GM20431 (cell line): ENCODE measurements around the gene SCN2A.
"Not testable (repeated sequence)": the region's sequence is repeated elsewhere in the genome, so short reads cannot be mapped to it uniquely, and the experiment has no call there.

Experiments used
- in situ Hi-C: fragments of 300-500 bp; cut with MseI, MboI; formaldehyde crosslinking; loops from one replicate; pipeline ENCODE4 v1.15.0; 2020; ENCODE audit warnings: low sequenced_read_pairs; ENCODE audit not compliant: unreplicated experiment

SCN2A gene

GRCh38 chr2:165248238-165248637, 9.0 kb downstream of the SCN2A start:
- in situ Hi-C loops = no loop called here

- in situ Hi-C loops = no loop called here
Observed at GRCh38 chr2:165251366-165251765, 12.2 kb downstream of the SCN2A start.

- in situ Hi-C loops = no loop called here
Observed at GRCh38 chr2:165253178-165253577, 14.0 kb downstream of the SCN2A start.

GRCh38 chr2:165256618-165257017, 17.4 kb downstream of the SCN2A start:
- in situ Hi-C loops = no loop called here

- in situ Hi-C loops = not testable (repeated sequence)
Observed at GRCh38 chr2:165260347-165260746, 21.1 kb downstream of the SCN2A start.

- in situ Hi-C loops = no loop called here
Observed at GRCh38 chr2:165268754-165269153, 29.5 kb downstream of the SCN2A start.

GRCh38 chr2:165273176-165273575, 34.0 kb downstream of the SCN2A start:
- in situ Hi-C loops = no loop called here

GRCh38 chr2:165274698-165275097, 35.5 kb downstream of the SCN2A start:
- in situ Hi-C loops = no loop called here

GRCh38 chr2:165275932-165276331, 36.7 kb downstream of the SCN2A start:
- in situ Hi-C loops = no loop called here

- in situ Hi-C loops = no loop called here
Observed at GRCh38 chr2:165277295-165277694, 38.1 kb downstream of the SCN2A start.

- in situ Hi-C loops = no loop called here
Observed at GRCh38 chr2:165277860-165278656, 38.8 kb downstream of the SCN2A start.

GRCh38 chr2:165280356-165280755, 41.1 kb downstream of the SCN2A start:
- in situ Hi-C loops = no loop called here

GRCh38 chr2:165281387-165281786, 42.2 kb downstream of the SCN2A start:
- in situ Hi-C loops = no loop called here

- in situ Hi-C loops = no loop called here
Observed at GRCh38 chr2:165283342-165283741, 44.1 kb downstream of the SCN2A start.

- in situ Hi-C loops = no loop called here
Observed at GRCh38 chr2:165287094-165287778, 48.0 kb downstream of the SCN2A start.

GRCh38 chr2:165289069-165289468, 49.9 kb downstream of the SCN2A start:
- in situ Hi-C loops = no loop called here

GRCh38 chr2:165293440-165294420, 54.5 kb downstream of the SCN2A start:
- in situ Hi-C loops = no loop called here

GRCh38 chr2:165294912-165295311, 55.7 kb downstream of the SCN2A start:
- in situ Hi-C loops = no loop called here

- in situ Hi-C loops = no loop called here
Observed at GRCh38 chr2:165295643-165296042, 56.4 kb downstream of the SCN2A start.

- in situ Hi-C loops = no loop called here
Observed at GRCh38 chr2:165305391-165306096, 66.3 kb downstream of the SCN2A start.
